Activated CD8-positive, alpha-beta memory T cell treated with anti-CD3 and anti-CD28 coated beads for 24 hours (primary cell): ENCODE measurements around the gene IDI1.
"Not testable (repeated sequence)": the region's sequence is repeated elsewhere in the genome, so short reads cannot be mapped to it uniquely, and the experiment has no call there.

Source experiments
- DNase-seq: peaks from one replicate; pipeline ENCODE4 v3.0.0-alpha.2; 2020

IDI1 gene

GRCh38 chr10:1033601-1034000, 15.3 kb downstream of the IDI1 start:
- no peak for DNase-seq

- DNase-seq: no peak
Measured at GRCh38 chr10:1029838-1030237, 19.1 kb downstream of the IDI1 start.

GRCh38 chr10:1026578-1026977, 22.3 kb downstream of the IDI1 start:
- DNase-seq: no peak

- DNase-seq: no peak
Measured at GRCh38 chr10:1025683-1026082, 23.2 kb downstream of the IDI1 start, which contains the start of gene IDI2. IDI2 (minus strand) TSS chr10:1025859; CDS start chr10:1024723, 1,136 bp downstream.

DNA sequence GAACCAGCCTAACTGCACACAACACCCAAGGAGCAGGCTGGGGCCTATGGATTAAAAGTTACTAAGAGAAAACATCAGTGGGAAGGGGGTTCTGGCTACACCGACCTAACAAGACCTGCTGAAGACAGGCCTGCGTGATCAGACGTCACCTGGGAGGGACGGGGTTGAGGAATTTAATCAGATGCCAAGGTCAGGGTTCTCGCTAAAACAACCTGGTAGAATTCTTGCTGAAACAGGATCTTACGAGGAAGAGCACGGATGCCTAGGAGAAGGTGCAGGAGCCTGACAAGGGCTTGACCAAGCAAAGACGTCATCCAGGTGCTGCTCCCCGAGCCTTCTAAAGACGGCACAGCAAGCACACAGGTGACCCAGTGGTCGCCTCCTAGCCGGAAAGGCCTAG, 24.8 kb downstream of the IDI1 start:
- no peak for DNase-seq

DNA sequence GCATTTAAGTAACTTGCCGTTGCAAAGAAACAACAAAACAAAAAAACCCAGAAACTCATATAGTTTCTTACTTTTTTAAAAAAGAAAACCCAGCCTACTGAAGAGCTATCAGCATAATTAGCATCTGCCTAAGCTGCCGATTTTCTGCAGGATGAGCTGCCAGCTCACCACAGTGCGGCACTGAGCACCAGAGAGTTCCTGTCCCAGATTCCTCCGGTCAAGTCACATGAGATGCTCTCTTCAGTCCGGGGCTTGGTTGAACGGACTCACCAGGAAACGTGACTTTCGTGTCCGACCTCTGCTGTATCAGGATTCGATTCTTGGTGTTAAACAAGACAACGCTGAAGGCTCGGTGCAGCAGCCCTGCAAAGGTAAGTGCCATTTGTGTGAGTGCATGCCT, 26.5 kb downstream of the IDI1 start:
- no peak for DNase-seq

DNA sequence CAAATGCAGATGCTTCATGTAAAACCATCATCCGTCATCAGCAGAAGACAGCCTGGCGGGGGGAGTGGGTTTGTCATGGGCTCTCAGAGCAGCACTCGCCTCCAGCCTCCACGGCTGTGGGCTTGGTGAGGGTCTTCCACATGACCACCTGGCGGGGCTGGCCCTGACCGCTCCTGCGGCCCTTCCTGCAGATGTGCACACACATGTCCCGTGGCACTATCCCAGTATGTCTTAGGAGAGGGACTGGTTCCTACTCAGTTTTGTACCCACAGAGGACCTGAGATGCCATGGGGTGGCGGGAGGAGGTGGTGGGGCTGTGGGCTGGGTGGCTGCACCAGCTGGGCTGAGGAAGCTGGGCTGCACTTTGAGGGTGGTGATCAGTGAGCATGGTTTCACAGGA, 28.0 kb downstream of the IDI1 start:
- DNase-seq: no peak

GRCh38 chr10:1020460-1020859, 28.5 kb downstream of the IDI1 start:
- no peak for DNase-seq

GRCh38 chr10:1019362-1019761, 29.6 kb downstream of the IDI1 start:
- no peak for DNase-seq

- DNase-seq: no peak
Measured at GRCh38 chr10:1015688-1016087, 33.2 kb downstream of the IDI1 start.

GRCh38 chr10:1011696-1012095, 37.2 kb downstream of the IDI1 start:
- DNase-seq: no peak

GRCh38 chr10:1010703-1011102, 38.2 kb downstream of the IDI1 start:
- no peak for DNase-seq

DNA sequence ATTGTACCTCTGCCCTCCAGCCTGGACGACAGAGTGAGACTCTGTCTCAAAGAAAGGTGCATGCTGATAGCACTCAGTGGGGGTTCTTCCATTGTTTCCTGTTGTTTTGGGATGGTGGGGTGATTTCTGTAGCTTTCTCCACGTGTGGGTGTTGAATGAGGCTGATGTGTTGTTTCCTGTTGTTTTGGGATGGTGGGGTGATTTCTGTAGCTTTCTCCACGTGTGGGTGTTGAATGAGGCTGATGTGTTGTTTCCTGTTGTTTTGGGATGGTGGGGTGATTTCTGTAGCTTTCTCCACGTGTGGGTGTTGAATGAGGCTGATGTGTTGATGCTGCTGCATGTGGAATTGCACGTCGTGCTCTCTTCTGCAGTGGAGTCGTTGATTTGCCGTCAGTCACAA, 39.0 kb downstream of the IDI1 start:
- not testable (repeated sequence) for DNase-seq

DNA sequence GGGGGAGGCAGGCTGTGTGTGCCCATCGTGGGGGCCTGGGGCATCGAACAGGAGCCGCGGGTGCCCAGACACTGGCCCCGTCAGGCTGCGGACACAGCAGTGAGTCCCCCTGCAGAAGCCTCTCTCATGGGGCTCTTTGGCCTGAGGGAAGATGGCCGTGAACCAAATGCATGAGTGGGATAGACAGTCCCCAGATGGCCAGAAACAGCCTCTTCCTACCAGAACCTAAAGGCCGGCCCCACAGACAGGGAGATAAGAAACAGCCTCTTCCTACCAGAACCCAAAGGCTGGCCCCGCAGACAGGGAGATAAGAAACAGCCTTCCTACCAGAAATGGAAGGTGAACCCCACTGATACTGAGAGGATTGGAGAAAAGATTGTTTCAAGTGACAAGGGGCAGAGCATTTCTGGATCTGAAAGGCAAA, 39.8 kb downstream of the IDI1 start:
- DNase-seq: no peak

- no peak for DNase-seq
Measured at GRCh38 chr10:1007583-1007982, 41.3 kb downstream of the IDI1 start.

GRCh38 chr10:1006573-1006972, 42.3 kb downstream of the IDI1 start:
- DNase-seq: no peak

DNA sequence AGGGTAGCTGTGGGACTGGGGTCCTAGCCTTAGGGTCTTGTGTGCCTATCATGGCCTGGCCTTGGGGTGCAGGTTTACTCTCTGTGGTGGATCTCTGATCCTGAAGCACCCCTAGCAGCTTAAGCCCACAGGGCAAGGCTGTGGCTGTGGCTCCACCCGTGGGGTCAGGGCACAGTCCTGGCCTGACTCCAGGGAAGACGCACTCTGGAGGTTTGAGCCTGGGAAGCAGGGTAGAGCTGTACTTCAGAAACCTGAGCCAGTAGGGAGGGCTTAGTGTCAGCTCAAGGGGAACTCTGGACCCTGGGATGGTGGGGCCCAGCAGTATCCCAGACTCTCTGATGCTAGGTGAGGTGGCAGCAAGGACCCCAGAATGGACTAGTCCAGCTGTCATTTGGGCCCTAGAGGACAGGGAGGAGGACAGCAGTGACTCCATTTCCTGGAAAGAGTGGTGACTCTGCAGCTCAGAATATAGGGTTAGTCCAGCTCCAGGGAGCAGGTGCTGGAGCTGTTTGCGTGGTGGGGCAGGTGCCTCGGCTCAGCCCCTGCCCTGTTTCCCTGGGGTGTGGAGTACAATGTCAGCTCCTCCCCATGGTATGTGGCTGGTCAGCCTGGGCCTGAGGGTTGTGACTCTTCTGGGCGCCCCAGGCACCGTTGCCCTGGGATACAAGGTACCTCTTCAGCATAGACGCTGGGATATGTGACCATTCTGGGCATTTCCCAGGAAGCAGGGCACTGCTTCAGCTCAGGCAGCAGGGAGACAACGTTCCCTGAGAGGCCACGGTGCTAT, 44.8 kb downstream of the IDI1 start:
- peak; percentile 48 for DNase-seq

- no peak for DNase-seq
Measured at GRCh38 chr10:1002425-1003006, 46.4 kb downstream of the IDI1 start.

- peak; percentile 49 for DNase-seq
Measured at GRCh38 chr10:997266-998022, 51.5 kb downstream of the IDI1 start.

DNA sequence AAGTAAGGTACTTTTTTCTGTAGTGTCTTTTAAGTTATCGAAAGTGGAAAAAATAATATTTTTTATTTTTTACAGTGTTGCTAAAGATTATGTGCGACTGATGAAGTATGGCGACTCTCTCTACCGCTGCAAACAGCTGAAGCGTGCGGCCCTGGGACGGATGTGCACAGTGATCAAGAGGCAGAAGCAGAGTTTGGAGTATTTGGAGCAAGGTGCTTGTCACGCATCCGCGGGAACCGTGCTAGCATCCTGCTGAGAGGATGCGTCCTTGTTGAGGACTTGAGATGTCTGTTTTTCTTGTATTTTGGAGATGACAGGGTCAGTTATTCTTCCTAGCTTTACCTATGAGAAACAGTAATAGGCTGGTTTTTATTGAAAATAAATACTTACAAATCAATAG, 52.9 kb downstream of the IDI1 start:
- DNase-seq: peak; percentile 35

DNA sequence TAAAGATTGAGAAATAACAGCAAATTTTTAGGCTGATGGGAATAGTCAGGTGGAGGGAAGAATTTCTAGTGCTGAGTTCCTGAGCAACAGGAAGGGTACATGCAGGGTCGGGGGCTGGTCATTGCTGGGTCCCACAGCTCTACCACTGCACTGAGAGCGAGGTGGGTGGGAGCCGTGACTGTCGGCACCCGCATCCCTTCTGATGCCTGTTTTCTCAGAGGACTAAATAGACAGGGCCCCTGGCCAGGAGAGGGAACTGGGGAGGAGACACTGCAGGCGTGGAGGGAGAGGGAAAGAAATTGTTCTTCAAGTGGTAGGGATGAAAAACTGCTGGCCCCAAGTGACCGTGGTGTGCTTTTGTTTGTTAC, 53.4 kb downstream of the IDI1 start:
- DNase-seq: peak; percentile 51

- no peak for DNase-seq
Measured at GRCh38 chr10:994836-995558, 53.9 kb downstream of the IDI1 start.

GRCh38 chr10:992871-993270, 56.0 kb downstream of the IDI1 start:
- DNase-seq: no peak
